Measurements from ENCODE around the gene FMN2. TPM values are rescaled to one million over a fixed set of nuclear protein-coding genes. Genes with fewer than 3 reads are reported as not detected.
A peak's percentile ranks its signal among the peaks of the same experiment; 100 is the strongest.

The FMN2 gene
- total RNA-seq, 4 donors from 2014 or later, result 3.6 to 35.5 (median 5.6) TPM

DNA sequence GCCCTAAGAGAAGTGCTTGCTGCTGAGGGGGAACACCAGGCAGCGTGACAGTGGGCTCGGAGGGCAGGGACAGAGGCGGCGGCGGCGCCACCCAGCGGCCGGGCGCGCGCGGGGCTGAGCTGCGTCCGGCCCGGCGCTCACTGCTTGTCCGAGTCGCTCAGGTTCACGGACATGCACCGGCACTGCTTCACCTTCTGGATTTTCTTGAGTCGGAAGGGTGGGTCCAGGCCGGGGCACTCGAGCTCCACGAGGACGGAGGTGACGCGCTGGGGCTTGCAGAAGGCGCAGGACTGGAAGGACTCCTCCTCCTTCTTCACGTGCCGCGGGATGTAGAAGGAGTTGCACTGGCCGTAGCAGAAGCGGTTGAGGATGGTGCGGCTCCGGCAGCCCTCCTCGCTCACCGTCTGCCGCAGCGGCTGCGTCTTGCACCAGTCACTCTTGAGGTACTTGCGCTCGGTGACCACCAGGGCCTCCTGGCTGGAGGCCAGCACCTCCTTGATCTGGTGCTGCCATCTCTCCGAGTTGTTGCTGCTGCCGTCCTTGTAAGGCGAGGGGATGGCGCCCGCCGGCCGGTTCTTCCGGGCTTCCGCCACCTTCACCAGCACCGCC lies 401.3 kb downstream of the FMN2 start:
- H3K27me3 ChIP-seq, result no peaks in the 10 kb centered on the region
- H3K36me3 ChIP-seq, result no peaks in the 10 kb centered on the region
- DNase-seq, result peak; percentile 33
- 81% methylated on average over 52 of the region's 52 CpGs; no CpG with 5 or more reads in 1 of the 2 donors for WGBS, 2 donors (ENCODE audit: low coverage in 1 of 2)
- H3K4me1 ChIP-seq, result no peaks in the 10 kb centered on the region
- no peaks in the 10 kb centered on the region for H3K9me3 ChIP-seq
- intact Hi-C loops (cut with DNase I; ENCODE audit: low total_unique reads) (no loop called here), in situ Hi-C loops (cut with MboI; ENCODE audit: low pct_ligation_motif_present in 1 of 4, low pct_unique_long_range_greater_than_20kb in 1 of 4, low sequenced_read_pairs in 3 of 4) (no loop called here)
- peak overlapping the region in 2 of 4 donors; percentile 10 to 13 for H3K27ac ChIP-seq
- TF ChIP-seq POLR2AphosphoS5 (IDR thresholded peaks at IDR 0.05), result no peak
- TF ChIP-seq, protein P1, sequence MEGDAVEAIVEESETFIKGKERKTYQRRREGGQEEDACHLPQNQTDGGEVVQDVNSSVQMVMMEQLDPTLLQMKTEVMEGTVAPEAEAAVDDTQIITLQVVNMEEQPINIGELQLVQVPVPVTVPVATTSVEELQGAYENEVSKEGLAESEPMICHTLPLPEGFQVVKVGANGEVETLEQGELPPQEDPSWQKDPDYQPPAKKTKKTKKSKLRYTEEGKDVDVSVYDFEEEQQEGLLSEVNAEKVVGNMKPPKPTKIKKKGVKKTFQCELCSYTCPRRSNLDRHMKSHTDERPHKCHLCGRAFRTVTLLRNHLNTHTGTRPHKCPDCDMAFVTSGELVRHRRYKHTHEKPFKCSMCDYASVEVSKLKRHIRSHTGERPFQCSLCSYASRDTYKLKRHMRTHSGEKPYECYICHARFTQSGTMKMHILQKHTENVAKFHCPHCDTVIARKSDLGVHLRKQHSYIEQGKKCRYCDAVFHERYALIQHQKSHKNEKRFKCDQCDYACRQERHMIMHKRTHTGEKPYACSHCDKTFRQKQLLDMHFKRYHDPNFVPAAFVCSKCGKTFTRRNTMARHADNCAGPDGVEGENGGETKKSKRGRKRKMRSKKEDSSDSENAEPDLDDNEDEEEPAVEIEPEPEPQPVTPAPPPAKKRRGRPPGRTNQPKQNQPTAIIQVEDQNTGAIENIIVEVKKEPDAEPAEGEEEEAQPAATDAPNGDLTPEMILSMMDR (IDR thresholded peaks at IDR 0.05), result peak in 4 of 5 experiments; percentile 11 to 26 (median 15)
- no peak for TF ChIP-seq POLR2A (IDR thresholded peaks at IDR 0.05)
- no peak for TF ChIP-seq EP300 (IDR thresholded peaks at IDR 0.05; ENCODE audit: low read depth)
- peak overlapping the region in 3 of 4 donors; percentile 8 to 14 (median 14) for H3K4me3 ChIP-seq

DNA sequence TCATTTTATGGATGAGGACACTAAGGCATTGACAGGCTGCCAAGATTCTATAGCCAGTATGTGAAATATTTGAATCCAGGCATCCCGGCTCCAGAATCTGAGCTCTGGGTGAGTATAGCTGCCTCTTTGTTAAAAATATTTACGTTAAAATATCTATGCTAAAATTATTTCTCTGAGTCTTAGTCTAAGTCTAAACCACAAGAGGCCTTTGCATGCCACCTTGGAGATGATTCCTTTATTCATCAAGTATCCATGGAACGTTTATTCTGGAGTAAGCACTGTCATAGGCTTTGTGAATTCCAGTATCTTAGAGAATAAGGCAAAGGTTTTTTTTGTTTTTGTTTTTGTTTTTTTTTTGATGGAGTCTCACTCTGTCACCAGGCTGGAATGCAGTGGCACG lies 403.9 kb downstream of the FMN2 start:
- no peak for DNase-seq
- no peaks in the 10 kb centered on the region for H3K27me3 ChIP-seq
- no peak for TF ChIP-seq POLR2AphosphoS5 (IDR thresholded peaks at IDR 0.05)
- TF ChIP-seq, protein P1 (IDR thresholded peaks at IDR 0.05), result no peak
- no peak for TF ChIP-seq EP300 (IDR thresholded peaks at IDR 0.05; ENCODE audit: low read depth)
- no peak for TF ChIP-seq POLR2A (IDR thresholded peaks at IDR 0.05)
- intact Hi-C loops (cut with DNase I; ENCODE audit: low total_unique reads), result no loop called here
- no peak overlapping the region for H3K27ac ChIP-seq
- WGBS, 2 donors (ENCODE audit: low coverage in 1 of 2), result 74 to 84% methylated on average over 4 of the region's 4 CpGs
- no peaks in the 10 kb centered on the region for H3K36me3 ChIP-seq
- no peak overlapping the region for H3K4me3 ChIP-seq
- no peaks in the 10 kb centered on the region for H3K4me1 ChIP-seq
- in situ Hi-C loops (cut with MboI; ENCODE audit: low pct_ligation_motif_present in 1 of 4, low pct_unique_long_range_greater_than_20kb in 1 of 4, low sequenced_read_pairs in 3 of 4), result no loop called here
- H3K9me3 ChIP-seq, result no peaks in the 10 kb centered on the region

DNA sequence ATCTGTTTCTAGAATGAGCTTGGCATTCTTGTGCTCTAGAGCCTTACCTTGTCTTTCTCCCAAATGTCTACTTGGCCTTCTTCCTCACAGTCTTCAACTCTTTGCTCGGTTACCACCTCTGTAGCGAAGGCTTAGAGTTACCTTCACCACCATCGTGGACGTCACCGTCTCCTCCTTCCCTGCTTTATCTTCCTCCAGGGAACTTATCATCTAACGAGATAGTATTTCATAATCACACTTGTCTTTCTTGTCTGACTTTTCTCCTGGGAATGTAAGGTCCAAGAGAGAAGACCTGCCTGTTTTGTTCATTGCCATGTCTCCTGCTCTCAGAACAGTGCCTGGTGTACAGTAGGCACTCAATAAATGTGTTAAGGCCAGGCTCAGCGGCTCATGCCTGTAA lies 404.7 kb downstream of the FMN2 start:
- in situ Hi-C loops (cut with MboI; ENCODE audit: low pct_ligation_motif_present in 1 of 4, low pct_unique_long_range_greater_than_20kb in 1 of 4, low sequenced_read_pairs in 3 of 4), result no loop called here
- 87 to 92% methylated on average over 6 to 7 of the region's 7 CpGs for WGBS, 2 donors (ENCODE audit: low coverage in 1 of 2)
- TF ChIP-seq EP300 (IDR thresholded peaks at IDR 0.05; ENCODE audit: low read depth) (no peak), POLR2AphosphoS5 (IDR thresholded peaks at IDR 0.05) (no peak), POLR2A (IDR thresholded peaks at IDR 0.05) (no peak)
- TF ChIP-seq, protein P1 (IDR thresholded peaks at IDR 0.05), result no peak

DNA sequence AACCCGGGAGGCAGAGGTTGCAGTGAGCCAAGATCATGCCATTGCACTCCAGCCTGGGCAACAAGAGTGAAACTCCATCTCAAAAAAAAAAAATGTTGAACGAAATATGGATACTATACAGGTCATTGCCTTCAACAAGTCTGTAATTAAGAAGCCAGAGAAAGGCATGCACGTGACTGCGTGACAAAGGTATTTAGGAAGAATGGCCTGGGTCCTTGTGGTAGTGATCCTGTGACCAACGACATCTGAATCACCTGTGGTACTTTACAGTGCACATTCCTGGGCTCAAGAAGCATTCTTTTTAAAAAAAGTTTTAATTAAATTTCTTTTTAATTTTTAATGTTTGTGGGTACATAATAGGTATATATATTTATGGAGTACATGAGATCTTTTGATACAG lies 405.3 kb downstream of the FMN2 start:
- intact Hi-C loops (cut with DNase I; ENCODE audit: low total_unique reads) (no loop called here), in situ Hi-C loops (cut with MboI; ENCODE audit: low pct_ligation_motif_present in 1 of 4, low pct_unique_long_range_greater_than_20kb in 1 of 4, low sequenced_read_pairs in 3 of 4) (no loop called here)
- H3K9me3 ChIP-seq, result no peaks in the 10 kb centered on the region
- WGBS, 2 donors (ENCODE audit: low coverage in 1 of 2), result 83 to 92% methylated on average over 5 of the region's 5 CpGs
- TF ChIP-seq, protein P1 (IDR thresholded peaks at IDR 0.05), result no peak
- TF ChIP-seq POLR2AphosphoS5 (IDR thresholded peaks at IDR 0.05) (no peak), POLR2A (IDR thresholded peaks at IDR 0.05) (no peak), EP300 (IDR thresholded peaks at IDR 0.05; ENCODE audit: low read depth) (no peak)
- H3K27ac ChIP-seq, result no peak overlapping the region
- H3K4me1 ChIP-seq, result no peaks in the 10 kb centered on the region
- H3K27me3 ChIP-seq, result no peaks in the 10 kb centered on the region
- no peak for DNase-seq
- no peak overlapping the region for H3K4me3 ChIP-seq
- no peaks in the 10 kb centered on the region for H3K36me3 ChIP-seq

More for the DNA sequence above, 404.7 kb downstream of the FMN2 start:
- Histone ChIP-seq H3K27me3 (no peaks in the 10 kb centered on the region), H3K36me3 (no peaks in the 10 kb centered on the region), H3K4me3 (no peak overlapping the region), H3K9me3 (no peaks in the 10 kb centered on the region), H3K27ac (no peak overlapping the region), H3K4me1 (no peaks in the 10 kb centered on the region)
- intact Hi-C loops (cut with DNase I; ENCODE audit: low total_unique reads), result no loop called here
- DNase-seq, result no peak
